H1 (cell line): Measurements from ENCODE around the gene FCRL2. TPM values are rescaled to one million over a fixed set of nuclear protein-coding genes. Genes with fewer than 3 reads are reported as not detected.

Source experiments
- polyA plus RNA-seq, 7 experiments: library from polyadenylated mRNA; depleted of rRNA in 3 of 7; stranded (reverse) in 5 of 7; unstranded in 2 of 7; fragments of >200 nt in 5 of 7; fragments of 200-250 nt in 2 of 7; gene quantifications; 1 replicate in 5 of 7; 2 replicates in 1 of 7; 4 replicates in 1 of 7; pipeline versions ENCODE4 v1.2.1 to v1.2.3, GENCODE V29; 2011 to 2013; ENCODE audit warnings: missing spikeins in 2 of 7, mixed read lengths in 2 of 7
- total RNA-seq: library from RNA; stranded (reverse); fragmentation: NEBNext Ultra II Directional; extraction: Animal tissue kit (Norgen Biotek cat#: 25700); gene quantifications from 2 replicates; pipeline ENCODE4 v1.2.1, GENCODE V29; 2021

The FCRL2 gene
- total and polyA plus RNA-seq, 2 of the 8 experiments (the other 6 are each of a cell fraction or from before 2014, with no cell fraction given) = not detected

Other genes with a start within 250 kb of the FCRL2 start
- 1.0 and 1.1 TPM in 2 replicates for gene FCRL5, start 224.6 kb downstream of the FCRL2 start, total RNA-seq
- 2.1 and 2.6 TPM in 2 replicates for gene FCRL5, start 224.6 kb downstream of the FCRL2 start, polyA plus RNA-seq (2011; rRNA removed)
- gene FCRL4, start 179.0 kb downstream of the FCRL2 start, total RNA-seq = not detected in 2 replicates
- not detected in 2 replicates for gene FCRL4, start 179.0 kb downstream of the FCRL2 start, polyA plus RNA-seq (2011; rRNA removed)
- gene FCRL3, start 76.4 kb downstream of the FCRL2 start, total RNA-seq = not detected in 2 replicates
- gene FCRL3, start 76.4 kb downstream of the FCRL2 start, polyA plus RNA-seq (2011; rRNA removed) = not detected in 2 replicates
- gene FCRL1, start 43.0 kb upstream of the FCRL2 start, total RNA-seq = not detected in 2 replicates
- not detected in 2 replicates for gene FCRL1, start 43.0 kb upstream of the FCRL2 start, polyA plus RNA-seq (2011; rRNA removed)
- gene CD5L, start 64.7 kb upstream of the FCRL2 start, total RNA-seq = not detected in 2 replicates
- not detected in 2 replicates for gene CD5L, start 64.7 kb upstream of the FCRL2 start, polyA plus RNA-seq (2011; rRNA removed)
- gene KIRREL1, start 216.5 kb upstream of the FCRL2 start, total RNA-seq = 39.0 and 41.8 TPM in 2 replicates
- gene KIRREL1, start 216.5 kb upstream of the FCRL2 start, polyA plus RNA-seq (2011; rRNA removed) = 14.2 and 22.9 TPM in 2 replicates